HL-60 (cell line): Measurements from ENCODE around the gene SLC38A11.

Source experiments
- DNase-seq, 2 experiments: peaks; one replicate each; pipeline ENCODE4 v3.0.0-alpha.2; 2010 to 2020; ENCODE audit warnings: low read depth in 1 of 2, low spot score in 1 of 2
- H3K27ac ChIP-seq: fragments of 250-450 bp; sonication (Bioruptor Pico); replicated peaks from 2 replicates; pipeline ENCODE4 v1.5.1; 2020; ENCODE audit warnings: mild to moderate bottlenecking, moderate library complexity
- H3K27me3 ChIP-seq: fragments of 250-450 bp; sonication (Bioruptor Pico); 2 replicates; pipeline ENCODE4 v1.5.1; 2021; ENCODE audit warnings: mild to moderate bottlenecking, moderate library complexity; ENCODE audit not compliant: insufficient read depth, poor library complexity, severe bottlenecking
- H3K4me3 ChIP-seq: replicated peaks from 2 replicates; pipeline ENCODE4 v1.5.1; 2011; ENCODE audit warnings: mild to moderate bottlenecking, control low read depth, low read length; ENCODE audit not compliant: insufficient read depth
- GABPA ChIP-seq: IDR thresholded peaks from 2 replicates; pipeline ENCODE4 v1.6.1; 2012; ENCODE audit warnings: low read depth
- POLR2AphosphoS5 ChIP-seq: IDR thresholded peaks from 2 replicates; pipeline ENCODE4 v1.6.1; 2012; ENCODE audit warnings: low read depth
- SPI1 ChIP-seq: IDR thresholded peaks from 2 replicates; pipeline ENCODE4 v1.6.1; 2012; ENCODE audit warnings: low read depth, mild to moderate bottlenecking, borderline replicate concordance
- TF ChIP-seq, protein P1 (sequence below): IDR thresholded peaks from 2 replicates; pipeline ENCODE4 v1.6.1; 2012; ENCODE audit warnings: low read depth; ENCODE audit not compliant: insufficient replicate concordance
- TF ChIP-seq, protein P2 (sequence below): IDR thresholded peaks from one replicate; pipeline ENCODE4 v1.5.1; 2011; ENCODE audit warnings: low read length, control low read depth, inconsistent platforms; ENCODE audit not compliant: insufficient read depth

Gene SLC38A11

GRCh38 chr2:164847981-164848741 is 107.2 kb downstream of the SLC38A11 start:
- Histone ChIP-seq H3K4me3 (no peak overlapping the region), H3K27me3 (no peaks in the 10 kb centered on the region), H3K27ac (no peak overlapping the region)
- DNase-seq: no peak
- TF ChIP-seq, protein P1, sequence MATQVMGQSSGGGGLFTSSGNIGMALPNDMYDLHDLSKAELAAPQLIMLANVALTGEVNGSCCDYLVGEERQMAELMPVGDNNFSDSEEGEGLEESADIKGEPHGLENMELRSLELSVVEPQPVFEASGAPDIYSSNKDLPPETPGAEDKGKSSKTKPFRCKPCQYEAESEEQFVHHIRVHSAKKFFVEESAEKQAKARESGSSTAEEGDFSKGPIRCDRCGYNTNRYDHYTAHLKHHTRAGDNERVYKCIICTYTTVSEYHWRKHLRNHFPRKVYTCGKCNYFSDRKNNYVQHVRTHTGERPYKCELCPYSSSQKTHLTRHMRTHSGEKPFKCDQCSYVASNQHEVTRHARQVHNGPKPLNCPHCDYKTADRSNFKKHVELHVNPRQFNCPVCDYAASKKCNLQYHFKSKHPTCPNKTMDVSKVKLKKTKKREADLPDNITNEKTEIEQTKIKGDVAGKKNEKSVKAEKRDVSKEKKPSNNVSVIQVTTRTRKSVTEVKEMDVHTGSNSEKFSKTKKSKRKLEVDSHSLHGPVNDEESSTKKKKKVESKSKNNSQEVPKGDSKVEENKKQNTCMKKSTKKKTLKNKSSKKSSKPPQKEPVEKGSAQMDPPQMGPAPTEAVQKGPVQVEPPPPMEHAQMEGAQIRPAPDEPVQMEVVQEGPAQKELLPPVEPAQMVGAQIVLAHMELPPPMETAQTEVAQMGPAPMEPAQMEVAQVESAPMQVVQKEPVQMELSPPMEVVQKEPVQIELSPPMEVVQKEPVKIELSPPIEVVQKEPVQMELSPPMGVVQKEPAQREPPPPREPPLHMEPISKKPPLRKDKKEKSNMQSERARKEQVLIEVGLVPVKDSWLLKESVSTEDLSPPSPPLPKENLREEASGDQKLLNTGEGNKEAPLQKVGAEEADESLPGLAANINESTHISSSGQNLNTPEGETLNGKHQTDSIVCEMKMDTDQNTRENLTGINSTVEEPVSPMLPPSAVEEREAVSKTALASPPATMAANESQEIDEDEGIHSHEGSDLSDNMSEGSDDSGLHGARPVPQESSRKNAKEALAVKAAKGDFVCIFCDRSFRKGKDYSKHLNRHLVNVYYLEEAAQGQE: no peak
- TF ChIP-seq GABPA: no peak
- TF ChIP-seq SPI1: no peak
- no peak for TF ChIP-seq POLR2AphosphoS5
- TF ChIP-seq, protein P2, sequence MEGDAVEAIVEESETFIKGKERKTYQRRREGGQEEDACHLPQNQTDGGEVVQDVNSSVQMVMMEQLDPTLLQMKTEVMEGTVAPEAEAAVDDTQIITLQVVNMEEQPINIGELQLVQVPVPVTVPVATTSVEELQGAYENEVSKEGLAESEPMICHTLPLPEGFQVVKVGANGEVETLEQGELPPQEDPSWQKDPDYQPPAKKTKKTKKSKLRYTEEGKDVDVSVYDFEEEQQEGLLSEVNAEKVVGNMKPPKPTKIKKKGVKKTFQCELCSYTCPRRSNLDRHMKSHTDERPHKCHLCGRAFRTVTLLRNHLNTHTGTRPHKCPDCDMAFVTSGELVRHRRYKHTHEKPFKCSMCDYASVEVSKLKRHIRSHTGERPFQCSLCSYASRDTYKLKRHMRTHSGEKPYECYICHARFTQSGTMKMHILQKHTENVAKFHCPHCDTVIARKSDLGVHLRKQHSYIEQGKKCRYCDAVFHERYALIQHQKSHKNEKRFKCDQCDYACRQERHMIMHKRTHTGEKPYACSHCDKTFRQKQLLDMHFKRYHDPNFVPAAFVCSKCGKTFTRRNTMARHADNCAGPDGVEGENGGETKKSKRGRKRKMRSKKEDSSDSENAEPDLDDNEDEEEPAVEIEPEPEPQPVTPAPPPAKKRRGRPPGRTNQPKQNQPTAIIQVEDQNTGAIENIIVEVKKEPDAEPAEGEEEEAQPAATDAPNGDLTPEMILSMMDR: no peak

- TF ChIP-seq POLR2AphosphoS5: no peak
- TF ChIP-seq, protein P1: no peak
- H3K27me3 ChIP-seq: peaks cover 5% of the 10 kb centered on the region
- H3K4me3 ChIP-seq: no peak overlapping the region
- DNase-seq: no peak
- no peak overlapping the region for H3K27ac ChIP-seq
These were observed 108.0 kb downstream of the SLC38A11 start for GRCh38 chr2:164847291-164847690.

GRCh38 chr2:164846276-164846675 is 109.0 kb downstream of the SLC38A11 start:
- H3K4me3 ChIP-seq: no peak overlapping the region
- DNase-seq: no peak
- TF ChIP-seq SPI1: no peak

More at GRCh38 chr2:164846276-164846675, 109.0 kb downstream of the SLC38A11 start:
- H3K27me3 ChIP-seq: peaks cover 14% of the 10 kb centered on the region
- H3K27ac ChIP-seq: no peak overlapping the region
